Osteoblast (primary cell): ENCODE results near the gene FBXL19. TPM values are rescaled to one million over a fixed set of nuclear protein-coding genes. Genes with fewer than 3 reads are reported as not detected.

Source experiments
- DNase-seq: peaks from one replicate; pipeline ENCODE4 v3.0.0; 2011; ENCODE audit warnings: low spot score, mixed read lengths; ENCODE audit not compliant: insufficient read length; ENCODE audit errors: missing footprints
- H2AFZ ChIP-seq: 2 replicates; pipeline ENCODE4 v1.6.0; 2011; ENCODE audit warnings: mild to moderate bottlenecking, low read length
- H3K27ac ChIP-seq: 2 replicates; pipeline ENCODE4 v1.5.1; 2011; ENCODE audit warnings: mild to moderate bottlenecking, low read depth, low read length, moderate library complexity
- H3K27me3 ChIP-seq: 2 replicates; pipeline ENCODE4 v1.6.0; 2012; ENCODE audit warnings: mild to moderate bottlenecking, control low read depth, inconsistent platforms, low read length, moderate library complexity; ENCODE audit not compliant: insufficient read depth
- H3K36me3 ChIP-seq: 2 replicates; pipeline ENCODE4 v1.5.1; 2011; ENCODE audit warnings: mild to moderate bottlenecking, low read length, control low read depth, moderate library complexity; ENCODE audit not compliant: insufficient read depth
- H3K4me1 ChIP-seq: 2 replicates; pipeline ENCODE4 v1.5.1; 2011; ENCODE audit warnings: mild to moderate bottlenecking, low read length, control low read depth, moderate library complexity; ENCODE audit not compliant: insufficient read depth
- H3K4me2 ChIP-seq: 2 replicates; pipeline ENCODE4 v1.6.0; 2011; ENCODE audit warnings: mild to moderate bottlenecking, low read length; ENCODE audit not compliant: insufficient read depth
- H3K4me3 ChIP-seq: fragments of 200-600 bp; sonication (generic); 3 replicates; pipeline ENCODE4 v1.5.1; 2012; ENCODE audit warnings: mild to moderate bottlenecking, low read length, inconsistent platforms; ENCODE audit not compliant: insufficient read depth
- H3K79me2 ChIP-seq: 2 replicates; pipeline ENCODE4 v1.6.0; 2012; ENCODE audit warnings: mild to moderate bottlenecking, low read length, control low read depth, inconsistent platforms; ENCODE audit not compliant: insufficient read depth
- H3K9me3 ChIP-seq: 2 replicates; pipeline ENCODE4 v1.5.1; 2011; ENCODE audit warnings: low read depth, low read length, control low read depth
- H4K20me1 ChIP-seq: 2 replicates; pipeline ENCODE4 v1.6.0; 2012; ENCODE audit warnings: mild to moderate bottlenecking, low read length, control low read depth; ENCODE audit not compliant: insufficient read depth
- total RNA-seq: library from RNA; depleted of rRNA; stranded (reverse); fragments of >200 nt; gene quantifications from 2 replicates; pipeline ENCODE4 v1.2.3, GENCODE V29; 2012
- TF ChIP-seq, protein P1 (sequence below): IDR thresholded peaks from 2 replicates; pipeline ENCODE4 v1.5.1; 2011; ENCODE audit warnings: mild to moderate bottlenecking, low read depth, low read length, moderate library complexity; ENCODE audit errors: extremely low read depth

The FBXL19 gene
- total RNA-seq, 1 donor: 14.5 TPM

- Histone ChIP-seq H3K36me3 (peaks cover 27% of the 10 kb centered on the region), H3K4me1 (peaks cover 5% of the 10 kb centered on the region), H3K79me2 (peaks cover 14% of the 10 kb centered on the region), H4K20me1 (peaks cover 6% of the 10 kb centered on the region), H3K4me3 (no peak overlapping the region), H3K27me3 (no peaks in the 10 kb centered on the region), H2AFZ (no peak overlapping the region), H3K9me3 (no peaks in the 10 kb centered on the region), H3K27ac (no peak overlapping the region), H3K4me2 (no peak overlapping the region)
- TF ChIP-seq, protein P1, sequence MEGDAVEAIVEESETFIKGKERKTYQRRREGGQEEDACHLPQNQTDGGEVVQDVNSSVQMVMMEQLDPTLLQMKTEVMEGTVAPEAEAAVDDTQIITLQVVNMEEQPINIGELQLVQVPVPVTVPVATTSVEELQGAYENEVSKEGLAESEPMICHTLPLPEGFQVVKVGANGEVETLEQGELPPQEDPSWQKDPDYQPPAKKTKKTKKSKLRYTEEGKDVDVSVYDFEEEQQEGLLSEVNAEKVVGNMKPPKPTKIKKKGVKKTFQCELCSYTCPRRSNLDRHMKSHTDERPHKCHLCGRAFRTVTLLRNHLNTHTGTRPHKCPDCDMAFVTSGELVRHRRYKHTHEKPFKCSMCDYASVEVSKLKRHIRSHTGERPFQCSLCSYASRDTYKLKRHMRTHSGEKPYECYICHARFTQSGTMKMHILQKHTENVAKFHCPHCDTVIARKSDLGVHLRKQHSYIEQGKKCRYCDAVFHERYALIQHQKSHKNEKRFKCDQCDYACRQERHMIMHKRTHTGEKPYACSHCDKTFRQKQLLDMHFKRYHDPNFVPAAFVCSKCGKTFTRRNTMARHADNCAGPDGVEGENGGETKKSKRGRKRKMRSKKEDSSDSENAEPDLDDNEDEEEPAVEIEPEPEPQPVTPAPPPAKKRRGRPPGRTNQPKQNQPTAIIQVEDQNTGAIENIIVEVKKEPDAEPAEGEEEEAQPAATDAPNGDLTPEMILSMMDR: no peak
- peak; percentile 11 for DNase-seq
These were observed 21.0 kb downstream of the FBXL19 start for GRCh38 chr16:30944352-30944751.

DNA sequence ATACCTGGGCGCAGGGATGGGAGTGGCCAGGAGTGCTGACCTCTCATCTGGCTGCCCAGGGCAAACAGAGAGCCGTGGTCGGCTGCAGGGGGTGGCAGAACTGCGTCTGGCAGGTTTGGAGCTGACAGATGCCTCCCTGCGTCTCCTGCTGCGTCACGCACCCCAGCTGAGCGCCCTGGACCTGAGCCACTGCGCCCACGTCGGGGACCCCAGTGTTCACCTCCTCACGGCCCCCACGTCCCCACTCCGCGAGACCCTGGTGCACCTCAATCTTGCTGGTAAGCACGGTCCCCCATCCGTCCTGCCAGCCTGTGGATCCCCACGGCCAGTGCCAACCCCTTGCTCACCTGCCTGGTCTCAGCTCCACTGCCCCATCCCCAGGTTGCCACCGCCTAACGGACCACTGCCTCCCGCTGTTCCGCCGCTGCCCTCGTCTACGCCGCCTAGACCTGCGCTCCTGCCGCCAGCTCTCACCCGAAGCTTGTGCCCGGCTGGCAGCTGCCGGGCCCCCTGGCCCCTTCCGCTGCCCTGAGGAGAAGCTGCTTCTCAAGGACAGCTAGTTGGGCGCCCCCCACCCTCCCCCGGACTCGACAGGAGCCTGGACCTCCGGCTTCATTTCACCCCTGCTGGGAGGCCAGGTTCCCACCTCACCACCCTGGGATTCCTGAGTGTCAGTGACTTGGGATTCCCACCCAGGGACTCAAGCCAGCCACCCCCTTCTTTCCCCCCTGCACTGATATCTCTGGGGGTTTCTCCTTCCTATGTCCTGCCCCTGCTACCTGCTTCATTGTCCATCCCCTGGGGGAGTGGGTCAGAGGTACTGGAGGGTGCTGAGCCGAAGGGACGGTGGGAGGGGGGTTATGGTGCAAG, 23.5 kb downstream of the FBXL19 start:
- Histone ChIP-seq H3K9me3 (no peaks in the 10 kb centered on the region), H3K36me3 (peaks cover 27% of the 10 kb centered on the region), H3K27me3 (no peaks in the 10 kb centered on the region), H3K4me2 (no peak overlapping the region), H3K4me3 (no peak overlapping the region), H3K79me2 (peaks cover 11% of the 10 kb centered on the region), H3K27ac (no peak overlapping the region), H4K20me1 (peaks cover 14% of the 10 kb centered on the region), H3K4me1 (peaks cover 22% of the 10 kb centered on the region), H2AFZ (no peak overlapping the region)
- TF ChIP-seq, protein P1: no peak
- DNase-seq: peak; percentile 50

DNA sequence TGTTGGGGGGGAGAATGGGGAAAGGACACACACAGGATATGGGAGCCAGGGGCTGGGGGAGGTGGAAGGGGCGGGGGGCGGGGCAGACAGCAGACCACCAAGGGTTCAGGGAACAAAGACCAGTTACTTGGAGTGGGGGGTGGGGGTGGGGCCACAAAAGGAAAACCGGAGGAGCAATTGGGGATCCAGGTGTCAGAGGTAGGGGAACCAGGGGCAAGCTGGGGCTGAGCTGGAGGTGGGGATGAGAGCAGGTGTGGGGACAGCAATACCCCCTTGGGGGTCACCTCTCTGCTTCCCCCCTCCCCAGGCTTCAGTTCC, 24.1 kb downstream of the FBXL19 start:
- TF ChIP-seq, protein P1: no peak
- Histone ChIP-seq H3K4me3 (no peak overlapping the region), H2AFZ (no peak overlapping the region), H3K9me3 (no peaks in the 10 kb centered on the region), H3K27me3 (no peaks in the 10 kb centered on the region), H3K4me2 (no peak overlapping the region), H3K27ac (peak overlapping the region; percentile 27), H3K36me3 (peaks cover 21% of the 10 kb centered on the region), H3K79me2 (peaks cover 8% of the 10 kb centered on the region), H4K20me1 (peaks cover 14% of the 10 kb centered on the region), H3K4me1 (peaks cover 23% of the 10 kb centered on the region)
- peak; percentile 42 for DNase-seq

DNA sequence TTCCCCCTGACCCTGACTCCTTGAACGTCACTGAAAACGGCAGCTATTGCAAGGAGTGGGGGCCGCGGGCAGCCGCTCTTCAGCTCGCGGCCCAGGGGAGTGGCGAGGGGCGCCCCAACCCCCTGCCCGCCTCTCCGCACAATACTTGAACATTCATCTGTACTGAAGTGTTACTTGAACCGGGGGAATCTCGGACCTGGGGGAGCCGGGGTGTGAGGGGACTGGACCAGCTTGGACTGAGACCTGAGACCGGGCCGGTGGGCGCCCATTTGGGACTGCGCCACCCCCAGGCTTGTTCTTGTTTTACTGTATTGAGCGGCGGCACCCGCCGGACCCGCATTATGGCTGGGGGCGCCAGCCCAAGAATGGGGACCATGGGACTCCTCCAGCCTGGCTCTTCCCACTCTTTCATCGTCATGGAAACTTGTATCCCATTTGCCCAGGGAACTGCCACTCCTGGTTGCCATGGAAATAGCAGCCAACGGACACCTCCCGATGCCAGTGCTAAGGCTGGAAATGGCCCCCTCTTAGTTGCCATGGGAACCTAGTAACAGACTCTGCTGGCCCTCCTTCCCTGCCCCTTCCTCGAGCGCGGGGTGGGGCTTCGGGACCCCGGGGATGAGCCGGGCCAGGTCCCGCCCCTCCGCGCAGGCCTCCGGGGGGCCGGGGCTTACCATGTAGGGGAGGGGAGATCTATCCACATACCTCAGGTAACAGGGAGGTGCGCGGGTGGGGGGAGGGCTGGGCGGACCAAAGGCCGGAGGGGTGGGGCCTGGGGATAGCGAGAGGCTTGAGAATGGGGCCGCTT, 24.7 kb downstream of the FBXL19 start:
- Histone ChIP-seq H3K4me2 (peak overlapping the region; percentile 92), H3K9me3 (no peaks in the 10 kb centered on the region), H3K36me3 (peaks cover 16% of the 10 kb centered on the region), H4K20me1 (peaks cover 14% of the 10 kb centered on the region), H3K79me2 (peaks cover 8% of the 10 kb centered on the region), H2AFZ (no peak overlapping the region), H3K27me3 (no peaks in the 10 kb centered on the region), H3K4me3 (peak overlapping the region; percentile 86), H3K4me1 (peaks cover 23% of the 10 kb centered on the region), H3K27ac (peak overlapping the region; percentile 27)
- DNase-seq: peak; percentile 99
- TF ChIP-seq, protein P1: no peak
